ENCODE data around the gene DCAF4. TPM values are rescaled to one million over a fixed set of nuclear protein-coding genes. Genes with fewer than 3 reads are reported as not detected.

The DCAF4 gene
- total RNA-seq, 1 donor from 2014 or later: 7.7 TPM

DNA sequence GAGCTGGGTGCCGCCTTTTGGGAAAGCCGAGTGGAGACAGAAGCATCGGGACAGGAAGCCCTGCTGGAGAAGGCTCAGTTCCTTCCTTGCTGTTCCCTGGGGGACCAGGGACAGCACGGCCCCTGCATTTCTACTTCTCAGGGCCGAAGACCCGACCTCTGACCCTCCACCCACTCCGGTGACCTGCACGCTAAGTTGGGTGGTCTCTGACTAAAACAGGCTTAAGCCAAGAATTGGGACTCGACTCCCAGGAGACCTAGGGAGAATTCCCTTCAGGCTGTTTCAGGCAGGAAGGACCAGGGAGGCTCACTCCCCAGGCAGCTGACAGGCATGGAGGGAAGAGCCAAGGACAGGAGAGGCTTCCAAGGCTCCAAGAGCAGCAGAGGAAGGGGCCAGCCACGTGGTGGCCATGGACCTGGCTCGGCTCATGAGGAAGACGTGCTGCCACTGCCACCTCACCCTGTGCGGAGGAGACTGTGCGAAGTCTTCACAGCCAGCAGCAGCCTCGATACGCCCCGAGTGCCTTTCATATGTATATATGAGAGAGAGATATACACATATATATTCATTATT is 43.9 kb downstream of the DCAF4 start:
- Mint-ChIP-seq H3K27me3 (ENCODE audit: unreplicated experiment) (peaks cover 13% of the 10 kb centered on the region), H3K4me1 (ENCODE audit: unreplicated experiment) (peaks cover 5% of the 10 kb centered on the region), H3K9me3 (ENCODE audit: unreplicated experiment) (no peaks in the 10 kb centered on the region), H3K4me3 (ENCODE audit: unreplicated experiment) (peak overlapping the region; percentile 59), H3K27ac (ENCODE audit: unreplicated experiment) (no peak overlapping the region), H3K36me3 (ENCODE audit: low read depth, unreplicated experiment) (peaks cover 46% of the 10 kb centered on the region)
- DNase-seq (ENCODE audit: low spot score): no peak
- TF ChIP-seq, protein P1, sequence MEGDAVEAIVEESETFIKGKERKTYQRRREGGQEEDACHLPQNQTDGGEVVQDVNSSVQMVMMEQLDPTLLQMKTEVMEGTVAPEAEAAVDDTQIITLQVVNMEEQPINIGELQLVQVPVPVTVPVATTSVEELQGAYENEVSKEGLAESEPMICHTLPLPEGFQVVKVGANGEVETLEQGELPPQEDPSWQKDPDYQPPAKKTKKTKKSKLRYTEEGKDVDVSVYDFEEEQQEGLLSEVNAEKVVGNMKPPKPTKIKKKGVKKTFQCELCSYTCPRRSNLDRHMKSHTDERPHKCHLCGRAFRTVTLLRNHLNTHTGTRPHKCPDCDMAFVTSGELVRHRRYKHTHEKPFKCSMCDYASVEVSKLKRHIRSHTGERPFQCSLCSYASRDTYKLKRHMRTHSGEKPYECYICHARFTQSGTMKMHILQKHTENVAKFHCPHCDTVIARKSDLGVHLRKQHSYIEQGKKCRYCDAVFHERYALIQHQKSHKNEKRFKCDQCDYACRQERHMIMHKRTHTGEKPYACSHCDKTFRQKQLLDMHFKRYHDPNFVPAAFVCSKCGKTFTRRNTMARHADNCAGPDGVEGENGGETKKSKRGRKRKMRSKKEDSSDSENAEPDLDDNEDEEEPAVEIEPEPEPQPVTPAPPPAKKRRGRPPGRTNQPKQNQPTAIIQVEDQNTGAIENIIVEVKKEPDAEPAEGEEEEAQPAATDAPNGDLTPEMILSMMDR (IDR thresholded peaks at IDR 0.05; ENCODE audit: unreplicated experiment): no peak

DNA sequence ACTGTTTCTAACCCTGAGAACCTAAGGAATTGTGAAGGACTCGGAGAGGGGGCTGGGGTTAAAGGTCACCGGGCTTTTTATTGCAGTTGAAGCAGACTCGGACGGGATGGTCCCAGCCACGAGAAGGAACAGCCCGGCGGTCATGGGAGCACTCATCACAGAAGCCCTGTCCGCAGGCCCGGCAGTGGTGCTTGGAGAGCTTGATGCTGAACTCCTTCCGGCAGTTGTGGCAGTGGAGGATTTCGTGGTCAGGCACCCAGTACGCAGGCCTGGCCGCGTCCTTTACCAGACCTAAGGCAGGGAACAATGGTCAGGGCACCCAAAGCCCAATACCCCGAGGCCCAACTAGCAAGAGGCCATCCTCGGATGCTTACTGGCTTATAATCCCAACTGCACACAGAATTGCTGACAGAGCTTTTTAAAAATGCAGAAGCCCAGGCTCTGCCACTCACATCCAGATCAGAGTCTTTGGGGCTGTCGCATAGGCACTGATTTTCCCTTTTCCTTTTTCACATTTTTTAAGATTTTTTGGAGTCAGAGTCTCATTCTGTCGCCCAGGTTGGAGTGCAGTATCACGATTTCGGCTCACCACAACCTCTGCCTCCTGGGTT is 44.7 kb downstream of the DCAF4 start:
- TF ChIP-seq, protein P1 (IDR thresholded peaks at IDR 0.05; ENCODE audit: unreplicated experiment): no peak
- peaks cover 11% of the 10 kb centered on the region for H3K27me3 Mint-ChIP-seq (ENCODE audit: unreplicated experiment)
- no peak overlapping the region for H3K4me3 Mint-ChIP-seq (ENCODE audit: unreplicated experiment)
- H3K36me3 Mint-ChIP-seq (ENCODE audit: low read depth, unreplicated experiment): peaks cover 54% of the 10 kb centered on the region
- H3K4me1 Mint-ChIP-seq (ENCODE audit: unreplicated experiment): peaks cover 13% of the 10 kb centered on the region
- no peak overlapping the region for H3K27ac Mint-ChIP-seq (ENCODE audit: unreplicated experiment)
- no peak for DNase-seq (ENCODE audit: low spot score)
- H3K9me3 Mint-ChIP-seq (ENCODE audit: unreplicated experiment): no peaks in the 10 kb centered on the region

DNA sequence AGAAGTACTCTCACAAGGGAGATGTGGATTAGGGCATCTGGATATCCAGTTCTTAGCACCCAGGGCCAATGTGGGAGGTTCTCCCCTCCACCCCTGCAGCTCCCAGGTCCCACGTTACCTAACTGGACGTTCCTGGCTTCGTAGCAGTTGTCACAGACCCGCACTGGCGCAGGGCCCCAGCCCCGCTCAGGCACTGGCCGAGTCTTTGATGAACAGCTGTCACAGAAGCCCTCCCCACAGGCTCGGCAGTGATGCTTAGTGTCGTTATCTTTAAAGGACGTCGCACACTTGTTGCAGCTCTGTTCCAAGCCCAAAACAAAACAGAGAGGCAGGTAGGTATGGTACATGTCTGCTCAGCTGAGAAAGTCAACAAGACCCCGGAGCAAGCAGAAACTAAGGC is 48.4 kb downstream of the DCAF4 start:
- DNase-seq (ENCODE audit: low spot score): no peak
- Mint-ChIP-seq H3K4me1 (ENCODE audit: unreplicated experiment) (peaks cover 31% of the 10 kb centered on the region), H3K27me3 (ENCODE audit: unreplicated experiment) (peaks cover 11% of the 10 kb centered on the region), H3K9me3 (ENCODE audit: unreplicated experiment) (no peaks in the 10 kb centered on the region), H3K36me3 (ENCODE audit: low read depth, unreplicated experiment) (peaks cover 45% of the 10 kb centered on the region), H3K4me3 (ENCODE audit: unreplicated experiment) (no peak overlapping the region), H3K27ac (ENCODE audit: unreplicated experiment) (no peak overlapping the region)
- TF ChIP-seq, protein P1 (IDR thresholded peaks at IDR 0.05; ENCODE audit: unreplicated experiment): no peak

DNA sequence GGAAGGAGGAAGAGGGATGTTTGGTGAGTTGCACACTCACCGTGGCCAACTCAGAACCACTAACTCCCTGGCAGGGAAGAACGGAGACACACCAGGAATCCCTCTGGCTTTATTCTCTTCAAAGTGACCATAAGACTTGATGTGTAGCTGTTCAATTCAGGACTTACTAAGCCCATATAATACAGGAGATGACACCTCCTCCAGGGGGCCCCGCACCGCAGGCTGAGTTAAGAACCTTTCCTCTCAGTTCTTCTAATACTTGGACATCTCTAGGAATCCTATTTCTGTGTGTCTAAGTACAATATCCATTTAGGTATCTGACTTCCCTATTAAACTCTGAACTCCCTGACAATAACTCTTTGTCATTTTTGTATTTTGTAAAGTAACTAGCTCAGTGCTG is 49.5 kb downstream of the DCAF4 start:
- Mint-ChIP-seq H3K27me3 (ENCODE audit: unreplicated experiment) (peaks cover 8% of the 10 kb centered on the region), H3K9me3 (ENCODE audit: unreplicated experiment) (no peaks in the 10 kb centered on the region), H3K4me3 (ENCODE audit: unreplicated experiment) (peak overlapping the region; percentile 26), H3K4me1 (ENCODE audit: unreplicated experiment) (peaks cover 31% of the 10 kb centered on the region), H3K36me3 (ENCODE audit: low read depth, unreplicated experiment) (peaks cover 35% of the 10 kb centered on the region), H3K27ac (ENCODE audit: unreplicated experiment) (no peak overlapping the region)
- TF ChIP-seq, protein P1 (IDR thresholded peaks at IDR 0.05; ENCODE audit: unreplicated experiment): no peak
- no peak for DNase-seq (ENCODE audit: low spot score)

DNA sequence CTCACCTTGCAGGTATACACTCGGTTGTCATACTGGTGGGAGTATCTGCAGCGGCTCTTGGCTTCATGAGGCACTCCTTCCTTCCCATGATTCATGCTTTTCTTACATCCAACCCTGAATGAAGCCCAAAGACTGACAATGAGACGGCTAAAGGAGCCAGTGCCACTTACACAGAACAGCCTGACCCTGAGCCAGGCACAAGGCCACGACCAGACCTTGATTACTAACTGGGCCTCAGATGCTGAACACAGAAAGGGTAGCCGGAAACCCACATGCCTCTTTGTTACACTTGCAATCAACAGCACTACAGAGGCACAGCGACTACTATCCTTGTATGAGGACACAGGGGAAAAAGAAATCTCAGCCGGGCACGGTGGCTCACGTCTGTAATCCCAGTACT is 52.6 kb downstream of the DCAF4 start:
- peaks cover 38% of the 10 kb centered on the region for H3K4me1 Mint-ChIP-seq (ENCODE audit: unreplicated experiment)

More for the DNA sequence above, 52.6 kb downstream of the DCAF4 start:
- TF ChIP-seq, protein P1 (IDR thresholded peaks at IDR 0.05; ENCODE audit: unreplicated experiment): no peak
- H3K4me3 Mint-ChIP-seq (ENCODE audit: unreplicated experiment): no peak overlapping the region
- H3K9me3 Mint-ChIP-seq (ENCODE audit: unreplicated experiment): no peaks in the 10 kb centered on the region
- DNase-seq (ENCODE audit: low spot score): no peak
- H3K36me3 Mint-ChIP-seq (ENCODE audit: low read depth, unreplicated experiment): peaks cover 41% of the 10 kb centered on the region
- peak overlapping the region; percentile 49 for H3K27ac Mint-ChIP-seq (ENCODE audit: unreplicated experiment)
- peaks cover 3% of the 10 kb centered on the region for H3K27me3 Mint-ChIP-seq (ENCODE audit: unreplicated experiment)
